WTC11 (cell line): Measurements from ENCODE around the gene ZSCAN10. TPM values are rescaled to one million over a fixed set of nuclear protein-coding genes. Genes with fewer than 3 reads are reported as not detected.

Experiments used
- ATF1 ChIP-seq: sonication (generic); formaldehyde crosslinking; IDR thresholded peaks from 2 replicates; pipeline ENCODE4 v1.8.1; 2023; ENCODE audit warnings: mild to moderate bottlenecking, moderate library complexity, missing genetic modification reagents
- ELF4 ChIP-seq: sonication (generic); formaldehyde crosslinking; IDR thresholded peaks from 2 replicates; pipeline ENCODE4 v1.8.1; 2022; ENCODE audit warnings: low read depth, mild to moderate bottlenecking, moderate library complexity, missing genetic modification reagents
- ESRRA ChIP-seq: sonication (generic); formaldehyde crosslinking; IDR thresholded peaks from 2 replicates; pipeline ENCODE4 v1.8.1; 2022; ENCODE audit warnings: mild to moderate bottlenecking, missing genetic modification reagents, borderline replicate concordance
- ETV6 ChIP-seq: sonication (generic); formaldehyde crosslinking; IDR thresholded peaks from 2 replicates; pipeline ENCODE4 v1.8.1; 2022; ENCODE audit warnings: mild to moderate bottlenecking, missing genetic modification reagents
- FOXP1 ChIP-seq: sonication (generic); formaldehyde crosslinking; IDR thresholded peaks from 2 replicates; pipeline ENCODE4 v1.8.0; 2022; ENCODE audit warnings: missing genetic modification reagents, mild to moderate bottlenecking, moderate library complexity, borderline replicate concordance
- GTF2I ChIP-seq: fragments of 250-450 bp; sonication (Bioruptor Pico); conservative IDR thresholded peaks from 2 replicates; pipeline ENCODE4 v1.4.0; 2021; ENCODE audit warnings: mild to moderate bottlenecking
- JUN ChIP-seq: sonication (generic); formaldehyde crosslinking; IDR thresholded peaks from 2 replicates; pipeline ENCODE4 v1.8.0; 2023; ENCODE audit warnings: mild to moderate bottlenecking, missing genetic modification reagents
- MYBL2 ChIP-seq: sonication (generic); formaldehyde crosslinking; IDR thresholded peaks from 2 replicates; pipeline ENCODE4 v1.8.1; 2023; ENCODE audit warnings: mild to moderate bottlenecking, moderate library complexity, missing genetic modification reagents
- NFYB ChIP-seq: sonication (generic); formaldehyde crosslinking; conservative IDR thresholded peaks from 2 replicates; pipeline ENCODE4 v1.8.0; 2022; ENCODE audit warnings: low read depth, missing genetic modification reagents
- RELA ChIP-seq: sonication (generic); formaldehyde crosslinking; IDR thresholded peaks from 2 replicates; pipeline ENCODE4 v1.8.1; 2022; ENCODE audit warnings: missing genetic modification reagents, mild to moderate bottlenecking, borderline replicate concordance
- SOX15 ChIP-seq: fragments of 250-450 bp; sonication (Bioruptor Pico); IDR thresholded peaks from 2 replicates; pipeline ENCODE4 v1.9.0; 2021; ENCODE audit warnings: mild to moderate bottlenecking
- SP1 ChIP-seq: sonication (generic); formaldehyde crosslinking; conservative IDR thresholded peaks from 2 replicates; pipeline ENCODE4 v1.8.1; 2022; ENCODE audit warnings: missing genetic modification reagents
- TCF7 ChIP-seq: sonication (generic); formaldehyde crosslinking; IDR thresholded peaks from 2 replicates; pipeline ENCODE4 v1.8.0; 2022; ENCODE audit warnings: mild to moderate bottlenecking, low read depth, missing genetic modification reagents, moderate library complexity
- TEAD1 ChIP-seq: sonication (generic); formaldehyde crosslinking; IDR thresholded peaks from 2 replicates; pipeline ENCODE4 v1.8.0; 2022; ENCODE audit warnings: mild to moderate bottlenecking, missing genetic modification reagents
- TP53 ChIP-seq: sonication (generic); formaldehyde crosslinking; IDR thresholded peaks from 2 replicates; pipeline ENCODE4 v1.8.1; 2023; ENCODE audit warnings: mild to moderate bottlenecking, missing genetic modification reagents
- ZNF121 ChIP-seq: sonication (generic); formaldehyde crosslinking; IDR thresholded peaks from 2 replicates; pipeline ENCODE4 v1.8.0; 2023; ENCODE audit warnings: missing genetic modification reagents
- ZNF232 ChIP-seq: sonication (generic); formaldehyde crosslinking; IDR thresholded peaks from 2 replicates; pipeline ENCODE4 v1.8.0; 2022; ENCODE audit warnings: mild to moderate bottlenecking, missing genetic modification reagents
- ZNF671 ChIP-seq: fragments of 250-450 bp; sonication (Bioruptor Pico); IDR thresholded peaks from 2 replicates; pipeline ENCODE4 v1.8.0; 2021; ENCODE audit warnings: mild to moderate bottlenecking
- total RNA-seq: library from RNA; stranded (reverse); gene quantifications from 3 replicates; pipeline ENCODE4 v1.2.3, GENCODE V29; 2021
- TF ChIP-seq, protein P1 (sequence below): sonication (generic); formaldehyde crosslinking; IDR thresholded peaks from 2 replicates; pipeline ENCODE4 v1.8.0; 2023; ENCODE audit warnings: missing genetic modification reagents, mild to moderate bottlenecking, borderline replicate concordance
- TF ChIP-seq, protein P2 (sequence below): sonication (generic); formaldehyde crosslinking; IDR thresholded peaks from 2 replicates; pipeline ENCODE4 v1.8.0; 2022; ENCODE audit warnings: mild to moderate bottlenecking, missing genetic modification reagents
- TF ChIP-seq, protein P3 (sequence below): sonication (generic); formaldehyde crosslinking; IDR thresholded peaks from 2 replicates; pipeline ENCODE4 v1.8.0; 2023; ENCODE audit warnings: missing genetic modification reagents
- TF ChIP-seq, protein P4 (sequence below): sonication (generic); formaldehyde crosslinking; IDR thresholded peaks from 2 replicates; pipeline ENCODE4 v1.8.0; 2022; ENCODE audit warnings: mild to moderate bottlenecking, missing genetic modification reagents
- TF ChIP-seq, protein P5 (sequence below): fragments of 200-600 bp; IDR thresholded peaks from 2 replicates; pipeline ENCODE4 v1.8.0; 2022; ENCODE audit warnings: antibody characterized with exemption
- TF ChIP-seq, protein P6 (sequence below): sonication (generic); formaldehyde crosslinking; IDR thresholded peaks from 2 replicates; pipeline ENCODE4 v1.8.1; 2023; ENCODE audit warnings: mild to moderate bottlenecking, missing genetic modification reagents, moderate library complexity
- TF ChIP-seq, protein P7 (sequence below): sonication (generic); formaldehyde crosslinking; IDR thresholded peaks from 2 replicates; pipeline ENCODE4 v1.8.1; 2022; ENCODE audit warnings: mild to moderate bottlenecking, moderate library complexity, missing genetic modification reagents
- TF ChIP-seq, protein P8 (sequence below): sonication (generic); formaldehyde crosslinking; IDR thresholded peaks from 2 replicates; pipeline ENCODE4 v1.8.0; 2022; ENCODE audit warnings: mild to moderate bottlenecking, missing genetic modification reagents

The ZSCAN10 gene
- total RNA-seq, 1 experiment from 2014 or later = 263 TPM

DNA sequence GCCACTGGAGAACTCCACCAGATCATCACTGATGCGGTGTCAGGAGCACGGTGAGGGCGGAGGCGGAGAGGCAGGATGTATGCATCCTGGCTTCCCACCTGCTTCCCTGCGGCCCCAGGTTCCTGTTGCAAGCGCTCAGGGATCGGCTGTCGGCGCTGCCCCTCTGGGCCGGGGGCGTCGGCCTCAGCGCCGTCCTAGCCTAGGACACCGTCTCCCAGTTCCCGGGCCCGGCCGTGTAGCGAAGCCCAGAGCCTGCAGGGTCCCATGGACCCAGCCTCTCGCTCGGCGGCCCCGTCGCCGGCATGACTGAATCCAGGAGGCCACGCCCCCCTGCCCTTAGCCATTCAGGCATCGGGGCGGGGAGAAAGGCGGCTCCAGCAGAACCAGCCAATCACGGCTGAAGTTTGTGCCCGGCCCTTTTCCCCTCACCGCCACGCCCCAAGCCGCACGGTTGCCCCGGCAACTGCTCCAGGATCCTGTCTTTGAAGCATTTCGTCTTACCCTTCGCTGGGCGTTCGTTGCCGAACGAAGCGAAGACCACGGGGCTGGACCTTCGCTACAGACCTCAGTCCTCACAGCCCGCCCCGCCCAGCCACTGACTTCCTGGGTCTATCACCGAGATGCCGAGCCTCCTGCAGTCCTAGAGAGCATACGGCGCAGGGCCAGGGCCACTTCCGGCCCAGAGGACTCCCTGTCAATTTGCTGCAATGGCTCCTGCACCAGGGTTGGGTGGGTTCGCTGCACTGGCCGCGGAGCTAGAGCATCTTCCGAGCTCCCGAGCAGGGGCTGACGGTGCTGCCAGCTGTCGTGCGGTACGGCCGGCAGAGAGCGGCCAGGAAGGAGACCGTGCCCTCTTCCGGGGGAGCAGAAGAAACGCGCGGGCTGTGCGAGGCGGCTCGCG, 25.1 kb upstream of the ZSCAN10 start (continued):
- TF ChIP-seq, protein P1, sequence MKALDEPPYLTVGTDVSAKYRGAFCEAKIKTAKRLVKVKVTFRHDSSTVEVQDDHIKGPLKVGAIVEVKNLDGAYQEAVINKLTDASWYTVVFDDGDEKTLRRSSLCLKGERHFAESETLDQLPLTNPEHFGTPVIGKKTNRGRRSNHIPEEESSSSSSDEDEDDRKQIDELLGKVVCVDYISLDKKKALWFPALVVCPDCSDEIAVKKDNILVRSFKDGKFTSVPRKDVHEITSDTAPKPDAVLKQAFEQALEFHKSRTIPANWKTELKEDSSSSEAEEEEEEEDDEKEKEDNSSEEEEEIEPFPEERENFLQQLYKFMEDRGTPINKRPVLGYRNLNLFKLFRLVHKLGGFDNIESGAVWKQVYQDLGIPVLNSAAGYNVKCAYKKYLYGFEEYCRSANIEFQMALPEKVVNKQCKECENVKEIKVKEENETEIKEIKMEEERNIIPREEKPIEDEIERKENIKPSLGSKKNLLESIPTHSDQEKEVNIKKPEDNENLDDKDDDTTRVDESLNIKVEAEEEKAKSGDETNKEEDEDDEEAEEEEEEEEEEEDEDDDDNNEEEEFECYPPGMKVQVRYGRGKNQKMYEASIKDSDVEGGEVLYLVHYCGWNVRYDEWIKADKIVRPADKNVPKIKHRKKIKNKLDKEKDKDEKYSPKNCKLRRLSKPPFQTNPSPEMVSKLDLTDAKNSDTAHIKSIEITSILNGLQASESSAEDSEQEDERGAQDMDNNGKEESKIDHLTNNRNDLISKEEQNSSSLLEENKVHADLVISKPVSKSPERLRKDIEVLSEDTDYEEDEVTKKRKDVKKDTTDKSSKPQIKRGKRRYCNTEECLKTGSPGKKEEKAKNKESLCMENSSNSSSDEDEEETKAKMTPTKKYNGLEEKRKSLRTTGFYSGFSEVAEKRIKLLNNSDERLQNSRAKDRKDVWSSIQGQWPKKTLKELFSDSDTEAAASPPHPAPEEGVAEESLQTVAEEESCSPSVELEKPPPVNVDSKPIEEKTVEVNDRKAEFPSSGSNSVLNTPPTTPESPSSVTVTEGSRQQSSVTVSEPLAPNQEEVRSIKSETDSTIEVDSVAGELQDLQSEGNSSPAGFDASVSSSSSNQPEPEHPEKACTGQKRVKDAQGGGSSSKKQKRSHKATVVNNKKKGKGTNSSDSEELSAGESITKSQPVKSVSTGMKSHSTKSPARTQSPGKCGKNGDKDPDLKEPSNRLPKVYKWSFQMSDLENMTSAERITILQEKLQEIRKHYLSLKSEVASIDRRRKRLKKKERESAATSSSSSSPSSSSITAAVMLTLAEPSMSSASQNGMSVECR (CRISPR knock-in tag) = peak; percentile 89
- TF ChIP-seq ZNF671 = no peak
- TF ChIP-seq, protein P2, sequence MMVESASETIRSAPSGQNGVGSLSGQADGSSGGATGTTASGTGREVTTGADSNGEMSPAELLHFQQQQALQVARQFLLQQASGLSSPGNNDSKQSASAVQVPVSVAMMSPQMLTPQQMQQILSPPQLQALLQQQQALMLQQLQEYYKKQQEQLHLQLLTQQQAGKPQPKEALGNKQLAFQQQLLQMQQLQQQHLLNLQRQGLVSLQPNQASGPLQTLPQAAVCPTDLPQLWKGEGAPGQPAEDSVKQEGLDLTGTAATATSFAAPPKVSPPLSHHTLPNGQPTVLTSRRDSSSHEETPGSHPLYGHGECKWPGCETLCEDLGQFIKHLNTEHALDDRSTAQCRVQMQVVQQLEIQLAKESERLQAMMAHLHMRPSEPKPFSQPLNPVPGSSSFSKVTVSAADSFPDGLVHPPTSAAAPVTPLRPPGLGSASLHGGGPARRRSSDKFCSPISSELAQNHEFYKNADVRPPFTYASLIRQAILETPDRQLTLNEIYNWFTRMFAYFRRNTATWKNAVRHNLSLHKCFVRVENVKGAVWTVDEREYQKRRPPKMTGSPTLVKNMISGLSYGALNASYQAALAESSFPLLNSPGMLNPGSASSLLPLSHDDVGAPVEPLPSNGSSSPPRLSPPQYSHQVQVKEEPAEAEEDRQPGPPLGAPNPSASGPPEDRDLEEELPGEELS = peak; percentile 78; the same call in 1 of the 2 replicates
- TF ChIP-seq, protein P3, sequence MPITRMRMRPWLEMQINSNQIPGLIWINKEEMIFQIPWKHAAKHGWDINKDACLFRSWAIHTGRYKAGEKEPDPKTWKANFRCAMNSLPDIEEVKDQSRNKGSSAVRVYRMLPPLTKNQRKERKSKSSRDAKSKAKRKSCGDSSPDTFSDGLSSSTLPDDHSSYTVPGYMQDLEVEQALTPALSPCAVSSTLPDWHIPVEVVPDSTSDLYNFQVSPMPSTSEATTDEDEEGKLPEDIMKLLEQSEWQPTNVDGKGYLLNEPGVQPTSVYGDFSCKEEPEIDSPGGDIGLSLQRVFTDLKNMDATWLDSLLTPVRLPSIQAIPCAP (CRISPR knock-in tag) = 0 out of 2 replicates have a peak, but pooled peaks have one; percentile 21
- TF ChIP-seq, protein P4, sequence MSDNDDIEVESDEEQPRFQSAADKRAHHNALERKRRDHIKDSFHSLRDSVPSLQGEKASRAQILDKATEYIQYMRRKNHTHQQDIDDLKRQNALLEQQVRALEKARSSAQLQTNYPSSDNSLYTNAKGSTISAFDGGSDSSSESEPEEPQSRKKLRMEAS (CRISPR knock-in tag) = peak; percentile 33; the same call in 1 of the 2 replicates
- TF ChIP-seq ZNF121 (CRISPR knock-in tag) = peak; percentile 86
- no peak for TF ChIP-seq TCF7 (CRISPR knock-in tag)
- TF ChIP-seq ESRRA (CRISPR knock-in tag) = no peak
- TF ChIP-seq GTF2I (CRISPR knock-in tag) = no peak
- TF ChIP-seq, protein P5, sequence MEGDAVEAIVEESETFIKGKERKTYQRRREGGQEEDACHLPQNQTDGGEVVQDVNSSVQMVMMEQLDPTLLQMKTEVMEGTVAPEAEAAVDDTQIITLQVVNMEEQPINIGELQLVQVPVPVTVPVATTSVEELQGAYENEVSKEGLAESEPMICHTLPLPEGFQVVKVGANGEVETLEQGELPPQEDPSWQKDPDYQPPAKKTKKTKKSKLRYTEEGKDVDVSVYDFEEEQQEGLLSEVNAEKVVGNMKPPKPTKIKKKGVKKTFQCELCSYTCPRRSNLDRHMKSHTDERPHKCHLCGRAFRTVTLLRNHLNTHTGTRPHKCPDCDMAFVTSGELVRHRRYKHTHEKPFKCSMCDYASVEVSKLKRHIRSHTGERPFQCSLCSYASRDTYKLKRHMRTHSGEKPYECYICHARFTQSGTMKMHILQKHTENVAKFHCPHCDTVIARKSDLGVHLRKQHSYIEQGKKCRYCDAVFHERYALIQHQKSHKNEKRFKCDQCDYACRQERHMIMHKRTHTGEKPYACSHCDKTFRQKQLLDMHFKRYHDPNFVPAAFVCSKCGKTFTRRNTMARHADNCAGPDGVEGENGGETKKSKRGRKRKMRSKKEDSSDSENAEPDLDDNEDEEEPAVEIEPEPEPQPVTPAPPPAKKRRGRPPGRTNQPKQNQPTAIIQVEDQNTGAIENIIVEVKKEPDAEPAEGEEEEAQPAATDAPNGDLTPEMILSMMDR = no peak
- TF ChIP-seq ELF4 (CRISPR knock-in tag) = no peak
- TF ChIP-seq, protein P6, sequence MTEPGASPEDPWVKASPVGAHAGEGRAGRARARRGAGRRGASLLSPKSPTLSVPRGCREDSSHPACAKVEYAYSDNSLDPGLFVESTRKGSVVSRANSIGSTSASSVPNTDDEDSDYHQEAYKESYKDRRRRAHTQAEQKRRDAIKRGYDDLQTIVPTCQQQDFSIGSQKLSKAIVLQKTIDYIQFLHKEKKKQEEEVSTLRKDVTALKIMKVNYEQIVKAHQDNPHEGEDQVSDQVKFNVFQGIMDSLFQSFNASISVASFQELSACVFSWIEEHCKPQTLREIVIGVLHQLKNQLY (CRISPR knock-in tag) = no peak
- TF ChIP-seq NFYB (CRISPR knock-in tag) = peak; percentile 48
- TF ChIP-seq, protein P7, sequence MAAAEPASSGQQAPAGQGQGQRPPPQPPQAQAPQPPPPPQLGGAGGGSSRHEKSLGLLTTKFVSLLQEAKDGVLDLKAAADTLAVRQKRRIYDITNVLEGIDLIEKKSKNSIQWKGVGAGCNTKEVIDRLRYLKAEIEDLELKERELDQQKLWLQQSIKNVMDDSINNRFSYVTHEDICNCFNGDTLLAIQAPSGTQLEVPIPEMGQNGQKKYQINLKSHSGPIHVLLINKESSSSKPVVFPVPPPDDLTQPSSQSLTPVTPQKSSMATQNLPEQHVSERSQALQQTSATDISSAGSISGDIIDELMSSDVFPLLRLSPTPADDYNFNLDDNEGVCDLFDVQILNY (CRISPR knock-in tag) = peak; percentile 57; the same call in 1 of the 2 replicates
- TF ChIP-seq, protein P8, sequence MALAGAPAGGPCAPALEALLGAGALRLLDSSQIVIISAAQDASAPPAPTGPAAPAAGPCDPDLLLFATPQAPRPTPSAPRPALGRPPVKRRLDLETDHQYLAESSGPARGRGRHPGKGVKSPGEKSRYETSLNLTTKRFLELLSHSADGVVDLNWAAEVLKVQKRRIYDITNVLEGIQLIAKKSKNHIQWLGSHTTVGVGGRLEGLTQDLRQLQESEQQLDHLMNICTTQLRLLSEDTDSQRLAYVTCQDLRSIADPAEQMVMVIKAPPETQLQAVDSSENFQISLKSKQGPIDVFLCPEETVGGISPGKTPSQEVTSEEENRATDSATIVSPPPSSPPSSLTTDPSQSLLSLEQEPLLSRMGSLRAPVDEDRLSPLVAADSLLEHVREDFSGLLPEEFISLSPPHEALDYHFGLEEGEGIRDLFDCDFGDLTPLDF (CRISPR knock-in tag) = no peak
- TF ChIP-seq SOX15 (CRISPR knock-in tag) = no peak
- peak; percentile 71; the same call in 1 of the 2 replicates for TF ChIP-seq ETV6 (CRISPR knock-in tag)
- TF ChIP-seq ATF1 = no peak
- TF ChIP-seq SP1 = peak; percentile 92
- 0 out of 2 replicates have a peak, but pooled peaks have one; percentile 50 for TF ChIP-seq ZNF232
- peak; percentile 81; the same call in 1 of the 2 replicates for TF ChIP-seq TP53
- TF ChIP-seq TEAD1 = peak; percentile 56; the same call in 1 of the 2 replicates
- TF ChIP-seq MYBL2 (CRISPR knock-in tag) = peak; percentile 69; the same call in 1 of the 2 replicates
- TF ChIP-seq JUN (CRISPR knock-in tag) = peak; percentile 56; the same call in 1 of the 2 replicates
- TF ChIP-seq RELA (CRISPR knock-in tag) = no peak
- TF ChIP-seq FOXP1 = peak; percentile 80; the same call in 1 of the 2 replicates
